B cell (primary cell): ENCODE measurements around the gene ACSBG1.

Experiments
- CTCF ChIP-seq: fragments of 200-600 bp; IDR thresholded peaks from one replicate; pipeline ENCODE4 v1.8.0; 2022; ENCODE audit warnings: antibody characterized with exemption, mild to moderate bottlenecking
- EZH2 ChIP-seq: IDR thresholded peaks from 2 replicates; pipeline ENCODE4 v1.6.1; 2012; ENCODE audit warnings: borderline replicate concordance, low read depth, mild to moderate bottlenecking, moderate library complexity, low read length; ENCODE audit not compliant: insufficient read depth, poor library complexity, severe bottlenecking

GRCh38 chr15:78239811-78240210 lies 5.4 kb upstream of the ACSBG1 start:
- TF ChIP-seq CTCF (no peak), EZH2 (no peak)
